ENCODE results near the gene TBC1D2B.
"Not testable (repeated sequence)": the region's sequence is repeated elsewhere in the genome, so short reads cannot be mapped to it uniquely, and the experiment has no call there.

Gene TBC1D2B

GRCh38 chr15:77992356-77993222 lies 84.9 kb downstream of the TBC1D2B start:
- in situ Hi-C loops (cut with MboI; ENCODE audit: low sequenced_read_pairs) = no loop called here

GRCh38 chr15:77991658-77992201 lies 85.8 kb downstream of the TBC1D2B start:
- in situ Hi-C loops (cut with MboI; ENCODE audit: low sequenced_read_pairs) = not testable (repeated sequence)

GRCh38 chr15:77991029-77991406 lies 86.5 kb downstream of the TBC1D2B start:
- in situ Hi-C loops (cut with MboI; ENCODE audit: low sequenced_read_pairs) = no loop called here

- in situ Hi-C loops (cut with MboI; ENCODE audit: low sequenced_read_pairs) = no loop called here
These were observed 88.0 kb downstream of the TBC1D2B start for GRCh38 chr15:77989296-77990143.

- in situ Hi-C loops (cut with MboI; ENCODE audit: low sequenced_read_pairs) = no loop called here
These were observed 88.9 kb downstream of the TBC1D2B start for GRCh38 chr15:77988347-77989295.

GRCh38 chr15:77987765-77988136 lies 89.8 kb downstream of the TBC1D2B start:
- in situ Hi-C loops (cut with MboI; ENCODE audit: low sequenced_read_pairs) = not testable (repeated sequence)

- in situ Hi-C loops (cut with MboI; ENCODE audit: low sequenced_read_pairs) = no loop called here
These were observed 90.4 kb downstream of the TBC1D2B start for GRCh38 chr15:77986891-77987764.

GRCh38 chr15:77985931-77986480 lies 91.5 kb downstream of the TBC1D2B start:
- in situ Hi-C loops (cut with MboI; ENCODE audit: low sequenced_read_pairs) = no loop called here

- in situ Hi-C loops (cut with MboI; ENCODE audit: low sequenced_read_pairs) = no loop called here
These were observed 92.2 kb downstream of the TBC1D2B start for GRCh38 chr15:77985031-77985930.

- in situ Hi-C loops (cut with MboI; ENCODE audit: low sequenced_read_pairs) = no loop called here
These were observed 93.1 kb downstream of the TBC1D2B start for GRCh38 chr15:77984446-77984861.

- in situ Hi-C loops (cut with MboI; ENCODE audit: low sequenced_read_pairs) = no loop called here
These were observed 93.6 kb downstream of the TBC1D2B start for GRCh38 chr15:77983708-77984445.

GRCh38 chr15:77983091-77983707 lies 94.3 kb downstream of the TBC1D2B start:
- in situ Hi-C loops (cut with MboI; ENCODE audit: low sequenced_read_pairs) = no loop called here

- in situ Hi-C loops (cut with MboI; ENCODE audit: low sequenced_read_pairs) = no loop called here
These were observed 95.4 kb downstream of the TBC1D2B start for GRCh38 chr15:77982127-77982490.

GRCh38 chr15:77981281-77982126 lies 96.0 kb downstream of the TBC1D2B start:
- in situ Hi-C loops (cut with MboI; ENCODE audit: low sequenced_read_pairs) = no loop called here

GRCh38 chr15:77980674-77981073 lies 96.8 kb downstream of the TBC1D2B start:
- in situ Hi-C loops (cut with MboI; ENCODE audit: low sequenced_read_pairs) = not testable (repeated sequence)

GRCh38 chr15:77980098-77980497 lies 97.4 kb downstream of the TBC1D2B start:
- in situ Hi-C loops (cut with MboI; ENCODE audit: low sequenced_read_pairs) = no loop called here

All from HL-60/S4 treated with retinoic acid at 250 ng/mL for 4 days and 3 days (cell line).